ENCODE measurements around the gene SNRNP200. TPM values are rescaled to one million over a fixed set of nuclear protein-coding genes. Genes with fewer than 3 reads are reported as not detected.

SNRNP200 gene
- total and polyA plus RNA-seq, 3 experiments from 2014 or later, result 108 to 206 (median 203) TPM

DNA sequence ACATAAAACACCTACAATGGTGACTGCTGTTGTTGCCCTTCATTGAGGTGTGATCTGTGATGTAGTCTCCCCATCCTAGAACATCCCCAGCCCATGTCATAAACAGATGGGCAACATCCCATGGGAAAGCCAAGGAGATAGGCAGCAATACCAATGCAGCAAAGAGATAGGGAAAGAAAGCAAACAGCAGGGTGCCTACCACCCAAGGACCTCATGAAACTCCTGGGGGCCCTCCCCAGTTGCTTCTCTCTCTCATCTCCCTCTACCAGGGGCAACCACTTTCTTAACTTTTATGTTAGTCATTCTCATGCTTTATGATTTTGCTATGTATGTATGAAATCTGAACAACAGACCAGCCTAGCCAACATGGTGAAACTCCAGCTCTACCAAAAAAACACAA lies 11.7 kb upstream of the SNRNP200 start:
- H3K27ac Mint-ChIP-seq, result peak overlapping the region; percentile 57 to 98 (median 90)
- DNase-seq, result no peak
- peaks cover 3 to 27% (median 5%) of the 10 kb centered on the region in 3 donors for H3K36me3 Mint-ChIP-seq
- H3K4me1 ChIP-seq (ENCODE audit: insufficient read depth, low read length), result peaks cover 26% of the 10 kb centered on the region
- H3K36me3 ChIP-seq (ENCODE audit: insufficient read depth, low read length), result no peaks in the 10 kb centered on the region
- H3K27me3 Mint-ChIP-seq, result no peaks in the 10 kb centered on the region
- no peaks in the 10 kb centered on the region for H3K27me3 ChIP-seq (ENCODE audit: insufficient read depth, low read length, poor library complexity, severe bottlenecking)
- H3K9me3 ChIP-seq (ENCODE audit: low read length), result no peaks in the 10 kb centered on the region
- ChIA-PET CTCF (interaction anchor here (3.4 kb wide), 1 partner anchor 28 kb away, joined by 15 read pairs; no protein-coding TSS in a partner anchor), POLR2A (no interaction called here)
- peaks cover 47 to 68% (median 59%) of the 10 kb centered on the region in 3 donors for H3K4me1 Mint-ChIP-seq
- no peak overlapping the region for H3K4me3 ChIP-seq (ENCODE audit: low read length)
- peak overlapping the region in 3 of 7 donors; percentile 24 to 40 (median 28) for H3K4me3 Mint-ChIP-seq
- H3K27ac ChIP-seq (ENCODE audit: low read depth, low read length), result no peak overlapping the region
- H3K9me3 Mint-ChIP-seq, result no peaks in the 10 kb centered on the region

GRCh38 chr2:96315400-96316071 lies 10.2 kb upstream of the SNRNP200 start:
- Mint-ChIP-seq H3K27ac (peak overlapping the region; percentile 87 to 98 (median 92)), H3K9me3 (no peaks in the 10 kb centered on the region), H3K4me1 (peaks cover 42 to 67% (median 57%) of the 10 kb centered on the region in 3 donors), H3K27me3 (no peaks in the 10 kb centered on the region), H3K36me3 (peaks cover 5 to 25% (median 6%) of the 10 kb centered on the region in 3 donors), H3K4me3 (peak overlapping the region; percentile 52 to 89 (median 72))
- CTCF ChIA-PET, result interaction anchor here (1.0 to 3.4 kb wide), 4 partner anchors 9 to 29 kb away, joined by 3 to 15 read pairs (median 3); partner anchors contain the start of gene ITPRIPL1
- DNase-seq, result peak in 2 of 5 donors; percentile 13 to 18
- Histone ChIP-seq H3K4me3 (ENCODE audit: low read length) (no peak overlapping the region), H3K36me3 (ENCODE audit: insufficient read depth, low read length) (no peaks in the 10 kb centered on the region), H3K27me3 (ENCODE audit: insufficient read depth, low read length, poor library complexity, severe bottlenecking) (no peaks in the 10 kb centered on the region), H3K9me3 (ENCODE audit: low read length) (no peaks in the 10 kb centered on the region), H3K4me1 (ENCODE audit: insufficient read depth, low read length) (peaks cover 18% of the 10 kb centered on the region), H3K27ac (ENCODE audit: low read depth, low read length) (no peak overlapping the region)
- POLR2A ChIA-PET, result interaction anchor here (0.8 to 1.5 kb wide), 6 partner anchors 9 to 221 kb away, joined by 3 to 6 read pairs (median 4); partner anchors contain the start of genes ARID5A and ITPRIPL1

DNA sequence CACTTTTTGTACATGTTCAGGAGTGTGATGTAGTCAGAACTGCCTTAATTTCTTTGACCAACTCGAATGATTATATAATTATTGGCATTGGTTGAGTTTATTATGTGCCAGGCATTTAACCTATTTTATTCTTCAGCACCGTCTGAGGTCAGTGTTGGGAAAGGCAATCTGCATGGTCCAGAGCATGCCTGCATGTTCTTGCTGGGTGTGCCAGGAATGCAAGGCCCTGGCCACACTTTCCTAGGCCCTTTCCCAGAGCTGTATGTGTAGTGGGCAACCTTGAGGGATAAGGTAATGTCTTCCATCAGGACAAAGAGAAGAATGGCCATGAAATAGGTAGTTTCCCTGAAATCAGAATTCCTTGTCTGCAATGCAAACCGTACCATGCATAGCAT lies 9.7 kb upstream of the SNRNP200 start:
- H3K36me3 ChIP-seq (ENCODE audit: insufficient read depth, low read length), result no peaks in the 10 kb centered on the region
- ChIA-PET POLR2A (interaction anchor here (0.8 to 1.5 kb wide), 4 partner anchors 9 to 38 kb away, joined by 3 to 6 read pairs (median 4); partner anchors contain the start of gene ITPRIPL1), CTCF (interaction anchor here (1.0 to 3.4 kb wide), 3 partner anchors 10 to 30 kb away, joined by 3 to 15 read pairs (median 3); partner anchors contain the start of gene ITPRIPL1)
- H3K9me3 ChIP-seq (ENCODE audit: low read length), result no peaks in the 10 kb centered on the region
- H3K27ac Mint-ChIP-seq, result peak overlapping the region; percentile 68 to 96 (median 92)
- H3K4me3 ChIP-seq (ENCODE audit: low read length), result no peak overlapping the region
- H3K4me1 ChIP-seq (ENCODE audit: insufficient read depth, low read length), result peaks cover 17% of the 10 kb centered on the region
- no peaks in the 10 kb centered on the region for H3K27me3 Mint-ChIP-seq
- H3K4me3 Mint-ChIP-seq, result peak overlapping the region; percentile 52 to 89 (median 72)
- H3K27ac ChIP-seq (ENCODE audit: low read depth, low read length), result no peak overlapping the region
- H3K27me3 ChIP-seq (ENCODE audit: insufficient read depth, low read length, poor library complexity, severe bottlenecking), result no peaks in the 10 kb centered on the region
- H3K9me3 Mint-ChIP-seq, result no peaks in the 10 kb centered on the region
- DNase-seq, result no peak
- peaks cover 39 to 66% (median 56%) of the 10 kb centered on the region in 3 donors for H3K4me1 Mint-ChIP-seq
- H3K36me3 Mint-ChIP-seq, result peaks cover 5 to 26% (median 9%) of the 10 kb centered on the region in 3 donors

DNA sequence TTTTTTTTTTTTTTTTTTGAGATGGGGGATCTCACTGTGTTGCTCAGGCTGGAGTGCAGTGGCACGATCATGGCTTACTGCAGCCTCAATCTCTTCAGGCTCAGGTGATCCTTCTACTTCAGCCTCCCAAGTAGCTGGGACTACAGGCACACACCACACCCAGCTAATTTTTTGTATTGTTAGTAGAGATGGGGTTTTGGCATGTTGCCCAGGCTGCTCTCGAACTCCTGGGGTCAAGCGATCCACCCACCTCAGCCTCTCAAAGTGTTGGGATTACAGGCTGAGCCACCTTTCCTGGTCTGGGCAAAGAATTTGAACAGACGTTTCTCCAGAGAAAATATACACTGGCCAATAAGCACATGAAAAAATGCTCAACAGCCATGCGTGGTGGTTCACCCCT lies 2.9 kb upstream of the SNRNP200 start:
- H3K4me1 Mint-ChIP-seq, result peaks cover 38 to 61% (median 45%) of the 10 kb centered on the region in 3 donors
- no peaks in the 10 kb centered on the region for H3K9me3 Mint-ChIP-seq
- CTCF ChIA-PET, result interaction anchor here (1.1 to 1.8 kb wide), 3 partner anchors 12 to 192 kb away, joined by 3 to 6 read pairs (median 5); no protein-coding TSS in a partner anchor
- Histone ChIP-seq H3K4me3 (ENCODE audit: low read length) (no peak overlapping the region), H3K36me3 (ENCODE audit: insufficient read depth, low read length) (peaks cover 8% of the 10 kb centered on the region), H3K27me3 (ENCODE audit: insufficient read depth, low read length, poor library complexity, severe bottlenecking) (no peaks in the 10 kb centered on the region), H3K4me1 (ENCODE audit: insufficient read depth, low read length) (peaks cover 20% of the 10 kb centered on the region), H3K9me3 (ENCODE audit: low read length) (no peaks in the 10 kb centered on the region), H3K27ac (ENCODE audit: low read depth, low read length) (no peak overlapping the region)
- no peaks in the 10 kb centered on the region for H3K27me3 Mint-ChIP-seq
- peaks cover 0 to 48% (median 13%) of the 10 kb centered on the region in 3 donors for H3K36me3 Mint-ChIP-seq
- H3K27ac Mint-ChIP-seq, result peak overlapping the region in 2 of 8 donors; percentile 71 to 99
- POLR2A ChIA-PET, result no interaction called here
- DNase-seq, result no peak
- no peak overlapping the region for H3K4me3 Mint-ChIP-seq

- Histone ChIP-seq H3K36me3 (ENCODE audit: insufficient read depth, low read length) (peaks cover 27% of the 10 kb centered on the region), H3K4me1 (ENCODE audit: insufficient read depth, low read length) (peaks cover 38% of the 10 kb centered on the region), H3K27me3 (ENCODE audit: insufficient read depth, low read length, poor library complexity, severe bottlenecking) (no peaks in the 10 kb centered on the region), H3K9me3 (ENCODE audit: low read length) (no peaks in the 10 kb centered on the region), H3K27ac (ENCODE audit: low read depth, low read length) (peak overlapping the region; percentile 99), H3K4me3 (ENCODE audit: low read length) (peak overlapping the region; percentile 99)
- POLR2A ChIA-PET, result interaction anchor here (1.0 to 2.4 kb wide), 9 partner anchors 10 to 232 kb away, joined by 3 to 42 read pairs (median 9); partner anchors contain the start of genes ARID5A, ITPRIPL1 and NCAPH
- Mint-ChIP-seq H3K27me3 (no peaks in the 10 kb centered on the region), H3K9me3 (no peaks in the 10 kb centered on the region), H3K27ac (peak overlapping the region; percentile 98 to 100 (median 100)), H3K4me3 (peak overlapping the region; percentile 96 to 99 (median 98)), H3K36me3 (peaks cover 6 to 58% (median 26%) of the 10 kb centered on the region in 3 donors), H3K4me1 (peaks cover 54 to 69% (median 56%) of the 10 kb centered on the region in 3 donors)
- CTCF ChIA-PET, result interaction anchor here (1.0 to 2.5 kb wide), 5 partner anchors 14 to 202 kb away, joined by 3 to 19 read pairs (median 3); no protein-coding TSS in a partner anchor
- no peak for DNase-seq
Observed at GRCh38 chr2:96306370-96306769, 1.0 kb upstream of the SNRNP200 start.

DNA sequence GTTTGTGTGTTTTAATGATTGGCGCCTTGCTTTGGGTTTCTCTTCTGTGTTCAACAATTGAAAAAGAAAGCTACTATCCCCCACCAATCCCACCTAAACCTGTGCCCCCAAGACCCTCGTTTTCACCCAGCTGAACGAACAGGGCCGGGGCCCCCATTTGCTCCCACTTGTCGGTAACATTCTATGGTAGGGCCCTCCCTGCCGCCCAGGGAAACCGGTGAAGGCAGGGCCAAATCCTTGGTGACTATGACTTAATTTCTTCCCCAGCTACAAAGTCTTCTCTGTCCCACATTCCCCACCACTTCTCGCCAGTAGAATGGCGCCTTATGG lies 598 bp upstream of the SNRNP200 start:
- Histone ChIP-seq H3K4me1 (ENCODE audit: insufficient read depth, low read length) (peaks cover 42% of the 10 kb centered on the region), H3K4me3 (ENCODE audit: low read length) (peak overlapping the region; percentile 99), H3K27me3 (ENCODE audit: insufficient read depth, low read length, poor library complexity, severe bottlenecking) (no peaks in the 10 kb centered on the region), H3K36me3 (ENCODE audit: insufficient read depth, low read length) (peaks cover 31% of the 10 kb centered on the region), H3K9me3 (ENCODE audit: low read length) (no peaks in the 10 kb centered on the region), H3K27ac (ENCODE audit: low read depth, low read length) (peak overlapping the region; percentile 99)
- Mint-ChIP-seq H3K27ac (peak overlapping the region; percentile 98 to 100 (median 100)), H3K4me3 (peak overlapping the region; percentile 96 to 99 (median 98)), H3K36me3 (peaks cover 9 to 62% (median 30%) of the 10 kb centered on the region in 3 donors), H3K4me1 (peaks cover 58 to 74% (median 60%) of the 10 kb centered on the region in 3 donors), H3K27me3 (no peaks in the 10 kb centered on the region), H3K9me3 (no peaks in the 10 kb centered on the region)
- ChIA-PET CTCF (interaction anchor here (1.0 to 2.5 kb wide), 5 partner anchors 14 to 202 kb away, joined by 3 to 19 read pairs (median 3); no protein-coding TSS in a partner anchor), POLR2A (interaction anchor here (1.0 to 2.4 kb wide), 10 partner anchors 10 to 233 kb away, joined by 3 to 42 read pairs (median 12); partner anchors contain the start of genes ARID5A, ITPRIPL1 and NCAPH)
- DNase-seq, result no peak

- Mint-ChIP-seq H3K36me3 (peaks cover 11 to 74% (median 29%) of the 10 kb centered on the region in 3 donors), H3K4me1 (peaks cover 57 to 76% (median 57%) of the 10 kb centered on the region in 3 donors), H3K27me3 (no peaks in the 10 kb centered on the region), H3K9me3 (no peaks in the 10 kb centered on the region), H3K4me3 (peak overlapping the region; percentile 96 to 99 (median 98)), H3K27ac (peak overlapping the region; percentile 98 to 100 (median 100))
- ChIA-PET POLR2A (interaction anchor here (0.7 to 2.4 kb wide), 10 partner anchors 11 to 234 kb away, joined by 3 to 42 read pairs (median 10); partner anchors contain the start of gene NCAPH), CTCF (interaction anchor here (0.6 to 2.5 kb wide), 5 partner anchors 21 to 237 kb away, joined by 3 to 19 read pairs (median 3); partner anchors contain the start of gene ITPRIPL1)
- DNase-seq, result no peak
- Histone ChIP-seq H3K36me3 (ENCODE audit: insufficient read depth, low read length) (peaks cover 41% of the 10 kb centered on the region), H3K4me1 (ENCODE audit: insufficient read depth, low read length) (peaks cover 44% of the 10 kb centered on the region), H3K27ac (ENCODE audit: low read depth, low read length) (peak overlapping the region; percentile 99), H3K4me3 (ENCODE audit: low read length) (peak overlapping the region; percentile 99), H3K27me3 (ENCODE audit: insufficient read depth, low read length, poor library complexity, severe bottlenecking) (no peaks in the 10 kb centered on the region), H3K9me3 (ENCODE audit: low read length) (no peaks in the 10 kb centered on the region)
Observed at GRCh38 chr2:96304606-96305005, 740 bp downstream of the SNRNP200 start.
